Activated naive CD8-positive, alpha-beta T cell treated with anti-CD3 and anti-CD28 coated beads, Interleukin-2, amount 10 ng/mL, durations not matched to agents 7 days and 5 days (primary cell): ENCODE measurements around the gene CC2D1B. TPM values are rescaled to one million over a fixed set of nuclear protein-coding genes. Genes with fewer than 3 reads are reported as not detected.

ENCODE experiments used
- ATAC-seq: fragments of 150-1000 bp; cut with Tn5 transposase; one replicate; pipeline ENCODE4 v1.10.0; 2021; ENCODE audit warnings: low read depth, moderate library complexity
- POLR2A ChIA-PET: fragments of 350-600 bp; sonication (Branson Sonifier 250); formaldehyde crosslinking; loops from one replicate; lab custom pipeline; 2021; ENCODE audit warnings: antibody characterized with exemption; lab: Charles Lee
- DNase-seq: peaks from one replicate; pipeline ENCODE4 v3.0.0; 2021
- H3K27ac Mint-ChIP-seq: one replicate; pipeline ENCODE4 v1.8.0; 2022; ENCODE audit warnings: mild to moderate bottlenecking, mixed read lengths
- H3K27me3 Mint-ChIP-seq: one replicate; pipeline ENCODE4 v1.8.0; 2022; ENCODE audit warnings: mild to moderate bottlenecking, moderate library complexity, mixed read lengths
- H3K36me3 Mint-ChIP-seq: one replicate; pipeline ENCODE4 v1.8.0; 2021; ENCODE audit warnings: mild to moderate bottlenecking, mixed read lengths
- H3K4me1 Mint-ChIP-seq: one replicate; pipeline ENCODE4 v1.8.0; 2021; ENCODE audit warnings: mixed read lengths
- H3K4me3 Mint-ChIP-seq: one replicate; pipeline ENCODE4 v1.8.0; 2022; ENCODE audit warnings: mild to moderate bottlenecking, moderate library complexity, mixed read lengths
- H3K9me3 Mint-ChIP-seq: one replicate; pipeline ENCODE4 v1.8.0; 2021; ENCODE audit warnings: mixed read lengths
- total RNA-seq, 2 experiments: library from RNA; stranded (reverse); gene quantifications; one replicate each; pipeline ENCODE4 v1.2.3, GENCODE V29; 2021

The CC2D1B gene
- total RNA-seq, 2 experiments from 2014 or later: 69.3 to 75.6 TPM

GRCh38 chr1:52355847-52356505 lies 10.0 kb downstream of the CC2D1B start:
- no peak overlapping the region for H3K27ac Mint-ChIP-seq
- POLR2A ChIA-PET: no interaction called here
- H3K4me3 Mint-ChIP-seq: no peak overlapping the region

GRCh38 chr1:52355436-52355835 lies 10.6 kb downstream of the CC2D1B start:
- H3K4me3 Mint-ChIP-seq: no peak overlapping the region
- H3K27ac Mint-ChIP-seq: no peak overlapping the region
- POLR2A ChIA-PET: no interaction called here
- no peaks in the 10 kb centered on the region for H3K27me3 Mint-ChIP-seq
- ATAC-seq: no peak
- DNase-seq: no peak
- no peaks in the 10 kb centered on the region for H3K9me3 Mint-ChIP-seq
- H3K4me1 Mint-ChIP-seq: peaks cover 5% of the 10 kb centered on the region
- H3K36me3 Mint-ChIP-seq: peaks cover 19% of the 10 kb centered on the region

More at GRCh38 chr1:52355847-52356505, 10.0 kb downstream of the CC2D1B start:
- Mint-ChIP-seq H3K36me3 (peaks cover 19% of the 10 kb centered on the region), H3K4me1 (peaks cover 5% of the 10 kb centered on the region), H3K27me3 (no peaks in the 10 kb centered on the region), H3K9me3 (no peaks in the 10 kb centered on the region)
- ATAC-seq (no peak), DNase-seq (no peak)

GRCh38 chr1:52352690-52353089 lies 13.3 kb downstream of the CC2D1B start:
- Mint-ChIP-seq H3K4me1 (peaks cover 4% of the 10 kb centered on the region), H3K36me3 (peaks cover 12% of the 10 kb centered on the region), H3K4me3 (no peak overlapping the region), H3K9me3 (no peaks in the 10 kb centered on the region), H3K27ac (no peak overlapping the region), H3K27me3 (no peaks in the 10 kb centered on the region)
- POLR2A ChIA-PET: no interaction called here
- DNase-seq (no peak), ATAC-seq (no peak)

GRCh38 chr1:52348704-52349300 lies 17.2 kb downstream of the CC2D1B start:
- ATAC-seq: peak; percentile 59

GRCh38 chr1:52346653-52347052 lies 19.4 kb downstream of the CC2D1B start:
- no peak for ATAC-seq
- H3K27ac Mint-ChIP-seq: no peak overlapping the region
- no peak for DNase-seq
- no peaks in the 10 kb centered on the region for H3K27me3 Mint-ChIP-seq
- no peaks in the 10 kb centered on the region for H3K9me3 Mint-ChIP-seq
- no peaks in the 10 kb centered on the region for H3K36me3 Mint-ChIP-seq
- POLR2A ChIA-PET: no interaction called here
- H3K4me1 Mint-ChIP-seq: peaks cover 2% of the 10 kb centered on the region
- no peak overlapping the region for H3K4me3 Mint-ChIP-seq

More at GRCh38 chr1:52348704-52349300, 17.2 kb downstream of the CC2D1B start:
- Mint-ChIP-seq H3K4me3 (no peak overlapping the region), H3K4me1 (peaks cover 2% of the 10 kb centered on the region), H3K27me3 (no peaks in the 10 kb centered on the region), H3K27ac (peak overlapping the region; percentile 5), H3K9me3 (no peaks in the 10 kb centered on the region), H3K36me3 (peaks cover 4% of the 10 kb centered on the region)
- no peak for DNase-seq
- POLR2A ChIA-PET: interaction anchor here (1.2 to 1.4 kb wide), 2 partner anchors 13 to 17 kb away, joined by 3 read pairs; partner anchors contain the start of gene CC2D1B

- Mint-ChIP-seq H3K4me3 (no peak overlapping the region), H3K27ac (no peak overlapping the region), H3K27me3 (no peaks in the 10 kb centered on the region), H3K4me1 (peaks cover 2% of the 10 kb centered on the region), H3K36me3 (no peaks in the 10 kb centered on the region), H3K9me3 (no peaks in the 10 kb centered on the region)
- POLR2A ChIA-PET: no interaction called here
- DNase-seq (no peak), ATAC-seq (no peak)
Measured at GRCh38 chr1:52345252-52345651, 20.8 kb downstream of the CC2D1B start.

GRCh38 chr1:52343979-52344378 lies 22.0 kb downstream of the CC2D1B start:
- POLR2A ChIA-PET: no interaction called here
- Mint-ChIP-seq H3K27me3 (no peaks in the 10 kb centered on the region), H3K4me1 (peaks cover 2% of the 10 kb centered on the region), H3K9me3 (no peaks in the 10 kb centered on the region), H3K27ac (no peak overlapping the region), H3K4me3 (no peak overlapping the region), H3K36me3 (no peaks in the 10 kb centered on the region)
- ATAC-seq: no peak
- DNase-seq: no peak

GRCh38 chr1:52341655-52342260 lies 24.2 kb downstream of the CC2D1B start:
- Mint-ChIP-seq H3K27me3 (no peaks in the 10 kb centered on the region), H3K4me1 (no peaks in the 10 kb centered on the region), H3K27ac (no peak overlapping the region), H3K4me3 (no peak overlapping the region), H3K36me3 (no peaks in the 10 kb centered on the region), H3K9me3 (no peaks in the 10 kb centered on the region)
- POLR2A ChIA-PET: interaction anchor here (0.6 kb wide), 1 partner anchor 491 kb away, joined by 4 read pairs; no protein-coding TSS in a partner anchor
- DNase-seq: no peak
- no peak for ATAC-seq

- H3K4me3 Mint-ChIP-seq: no peak overlapping the region
- ATAC-seq (no peak), DNase-seq (no peak)
- POLR2A ChIA-PET: no interaction called here
- no peak overlapping the region for H3K27ac Mint-ChIP-seq
- no peaks in the 10 kb centered on the region for H3K27me3 Mint-ChIP-seq
- no peaks in the 10 kb centered on the region for H3K9me3 Mint-ChIP-seq
- H3K4me1 Mint-ChIP-seq: no peaks in the 10 kb centered on the region
- no peaks in the 10 kb centered on the region for H3K36me3 Mint-ChIP-seq
Measured at GRCh38 chr1:52337439-52337838, 28.6 kb downstream of the CC2D1B start.

- H3K4me1 Mint-ChIP-seq: peaks cover 5% of the 10 kb centered on the region
- H3K36me3 Mint-ChIP-seq: no peaks in the 10 kb centered on the region
- ATAC-seq (no peak), DNase-seq (no peak)
- POLR2A ChIA-PET: no interaction called here
- H3K4me3 Mint-ChIP-seq: no peak overlapping the region
- no peak overlapping the region for H3K27ac Mint-ChIP-seq
- no peaks in the 10 kb centered on the region for H3K27me3 Mint-ChIP-seq
- H3K9me3 Mint-ChIP-seq: peaks cover 2% of the 10 kb centered on the region
Measured at GRCh38 chr1:52334906-52335528, 31.0 kb downstream of the CC2D1B start.

- ATAC-seq (no peak), DNase-seq (no peak)
- POLR2A ChIA-PET: no interaction called here
- Mint-ChIP-seq H3K27me3 (no peaks in the 10 kb centered on the region), H3K27ac (no peak overlapping the region), H3K9me3 (peaks cover 3% of the 10 kb centered on the region), H3K4me3 (no peak overlapping the region), H3K36me3 (peaks cover 2% of the 10 kb centered on the region), H3K4me1 (peaks cover 9% of the 10 kb centered on the region)
Measured at GRCh38 chr1:52332411-52332810, 33.6 kb downstream of the CC2D1B start.

GRCh38 chr1:52328615-52329014 lies 37.4 kb downstream of the CC2D1B start:
- DNase-seq: no peak
- no peak overlapping the region for H3K4me3 Mint-ChIP-seq
- H3K4me1 Mint-ChIP-seq: peaks cover 9% of the 10 kb centered on the region
- no peak overlapping the region for H3K27ac Mint-ChIP-seq
- H3K36me3 Mint-ChIP-seq: peaks cover 2% of the 10 kb centered on the region
- POLR2A ChIA-PET: no interaction called here
- peaks cover 3% of the 10 kb centered on the region for H3K9me3 Mint-ChIP-seq
- no peak for ATAC-seq
- no peaks in the 10 kb centered on the region for H3K27me3 Mint-ChIP-seq

GRCh38 chr1:52325786-52326185 lies 40.2 kb downstream of the CC2D1B start:
- POLR2A ChIA-PET: no interaction called here
- H3K9me3 Mint-ChIP-seq: peaks cover 1% of the 10 kb centered on the region

More at GRCh38 chr1:52325786-52326185, 40.2 kb downstream of the CC2D1B start:
- peaks cover 2% of the 10 kb centered on the region for H3K36me3 Mint-ChIP-seq
- DNase-seq: no peak
- peaks cover 9% of the 10 kb centered on the region for H3K4me1 Mint-ChIP-seq
- ATAC-seq: no peak
- no peak overlapping the region for H3K4me3 Mint-ChIP-seq
- no peaks in the 10 kb centered on the region for H3K27me3 Mint-ChIP-seq
- no peak overlapping the region for H3K27ac Mint-ChIP-seq
